Keratinocyte (primary cell): ENCODE measurements around the gene KCND2. TPM values are rescaled to one million over a fixed set of nuclear protein-coding genes. Genes with fewer than 3 reads are reported as not detected.

Experiments used
- DNase-seq: peaks from one replicate; pipeline ENCODE4 v3.0.0-alpha.2; 2011; ENCODE audit warnings: low read depth, missing footprints, low spot score
- FAIRE-seq: peaks from 2 replicates; lab custom pipeline; 2011; peaks lifted over from hg19 to GRCh38; lab: Jason Lieb, UNC
- H2AFZ ChIP-seq: 2 replicates; pipeline ENCODE4 v1.6.0; 2012; ENCODE audit warnings: low read length, control low read depth, inconsistent platforms; ENCODE audit not compliant: control insufficient read depth
- H3K27ac ChIP-seq: 2 replicates; pipeline ENCODE4 v1.5.1; 2011; ENCODE audit warnings: low read length; ENCODE audit not compliant: control insufficient read depth, insufficient read depth
- H3K27me3 ChIP-seq: 3 replicates; pipeline ENCODE4 v1.6.0; 2011; ENCODE audit warnings: low read length; ENCODE audit not compliant: control insufficient read depth, insufficient read depth; ENCODE audit errors: extremely low read depth
- H3K36me3 ChIP-seq, 2 experiments: 2 replicates in 1 of 2; 3 replicates in 1 of 2; pipeline ENCODE4 v1.5.1; 2011; ENCODE audit warnings: low read length in 2 of 2, mild to moderate bottlenecking in 1 of 2; ENCODE audit not compliant: control insufficient read depth in 2 of 2, insufficient read depth in 2 of 2; ENCODE audit errors: extremely low read depth in 1 of 2
- H3K4me1 ChIP-seq: 3 replicates; pipeline ENCODE4 v1.5.1; 2011; ENCODE audit warnings: low read length; ENCODE audit not compliant: control insufficient read depth, insufficient read depth; ENCODE audit errors: extremely low read depth
- H3K4me2 ChIP-seq: 3 replicates; pipeline ENCODE4 v1.6.0; 2011; ENCODE audit warnings: low read depth, low read length; ENCODE audit not compliant: control insufficient read depth, insufficient read depth; ENCODE audit errors: extremely low read depth
- H3K4me3 ChIP-seq, 3 experiments: fragments of 200-600 bp in 1 of 3; sonication (generic) in 1 of 3; 2 replicates in 2 of 3; 3 replicates in 1 of 3; pipeline ENCODE4 v1.5.1; 2011 to 2016; ENCODE audit warnings: low read length in 3 of 3, mild to moderate bottlenecking in 3 of 3, control low read depth in 2 of 3, inconsistent platforms in 1 of 3, low read depth in 1 of 3, mixed read lengths in 1 of 3, mixed run types in 1 of 3, moderate library complexity in 1 of 3; ENCODE audit not compliant: control insufficient read depth in 2 of 3, insufficient read depth in 2 of 3; ENCODE audit errors: extremely low read depth in 1 of 3
- H3K79me2 ChIP-seq: 2 replicates; pipeline ENCODE4 v1.6.0; 2012; ENCODE audit warnings: low read length; ENCODE audit not compliant: control insufficient read depth, insufficient read depth
- H3K9ac ChIP-seq: 3 replicates; pipeline ENCODE4 v1.6.0; 2011; ENCODE audit warnings: low read length; ENCODE audit not compliant: control insufficient read depth, insufficient read depth; ENCODE audit errors: extremely low read depth
- H3K9me1 ChIP-seq: 3 replicates; pipeline ENCODE4 v1.6.0; 2011; ENCODE audit warnings: low read length; ENCODE audit not compliant: control insufficient read depth, insufficient read depth; ENCODE audit errors: extremely low read depth
- H3K9me3 ChIP-seq: 2 replicates; pipeline ENCODE4 v1.5.1; 2012; ENCODE audit warnings: low read depth, low read length; ENCODE audit not compliant: control insufficient read depth
- H4K20me1 ChIP-seq: 3 replicates; pipeline ENCODE4 v1.6.0; 2011; ENCODE audit warnings: low read length; ENCODE audit not compliant: control insufficient read depth, insufficient read depth; ENCODE audit errors: extremely low read depth
- EZH2 ChIP-seq: IDR thresholded peaks from one replicate; pipeline ENCODE4 v1.6.1; 2012; ENCODE audit warnings: inconsistent platforms, mild to moderate bottlenecking, low read length, moderate library complexity
- dilution Hi-C: fragments of 300-500 bp; cut with MboI; formaldehyde crosslinking; loops from one replicate; pipeline ENCODE4 v1.7.0; 2020; ENCODE audit warnings: low sequenced_read_pairs; ENCODE audit not compliant: extremely low pct_ligation_motif_present
- polyA plus RNA-seq, 5 experiments: library from polyadenylated mRNA; depleted of rRNA in 3 of 5; stranded (reverse) in 3 of 5; stranded (forward) in 1 of 5; unstranded in 1 of 5; fragments of >200 nt; gene quantifications; 1 replicate in 1 of 5; 2 replicates in 3 of 5; 3 replicates in 1 of 5; pipeline versions ENCODE4 v1.2.1 to v1.2.3, GENCODE V29; 2011 to 2012; ENCODE audit warnings: missing spikeins in 2 of 5, low read depth in 1 of 5, low replicate concordance in 1 of 5
- TF ChIP-seq, protein P1 (sequence below), 3 experiments: IDR thresholded peaks in 1 of 3; conservative IDR thresholded peaks in 1 of 3; optimal IDR thresholded peaks in 1 of 3; 2 replicates in 2 of 3; 3 replicates in 1 of 3; pipeline versions ENCODE3 to v1.5.1; 2011; ENCODE audit warnings: low read length in 3 of 3, mild to moderate bottlenecking in 3 of 3, moderate library complexity in 2 of 3, control low read depth in 1 of 3, inconsistent platforms in 1 of 3; ENCODE audit not compliant: insufficient read depth in 2 of 3; ENCODE audit errors: extremely low read depth in 1 of 3

The KCND2 gene
- polyA plus RNA-seq, 1 donor (not counting 4 experiments of a cell fraction or from before 2014, with no cell fraction given): not detected

DNA sequence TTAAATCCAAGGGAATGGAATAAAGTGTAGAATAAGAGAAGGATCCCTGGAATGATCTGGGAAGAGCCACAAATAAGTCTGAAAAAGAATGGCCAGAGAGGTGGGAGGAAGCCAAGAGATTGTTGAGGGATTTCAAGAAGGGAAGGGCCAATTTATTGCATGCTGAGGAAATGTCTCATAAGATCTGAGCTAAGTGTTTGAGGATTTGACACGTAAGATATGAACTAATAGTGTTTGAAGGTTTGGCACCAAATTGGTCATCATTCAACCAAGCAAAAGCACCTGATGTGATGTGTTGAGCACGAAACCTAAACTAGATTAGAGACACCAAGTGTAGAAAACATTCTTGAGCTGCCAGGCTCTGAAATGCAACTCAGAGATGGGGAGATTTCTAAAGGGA, 487.1 kb downstream of the KCND2 start:
- H4K20me1 ChIP-seq: no peaks in the 10 kb centered on the region
- no peak overlapping the region for H3K9ac ChIP-seq
- H3K4me3 ChIP-seq: no peak overlapping the region
- no peaks in the 10 kb centered on the region for H3K27me3 ChIP-seq
- FAIRE-seq (no peak), DNase-seq (no peak)
- no peaks in the 10 kb centered on the region for H3K9me3 ChIP-seq
- no peak for TF ChIP-seq EZH2
- TF ChIP-seq, protein P1, sequence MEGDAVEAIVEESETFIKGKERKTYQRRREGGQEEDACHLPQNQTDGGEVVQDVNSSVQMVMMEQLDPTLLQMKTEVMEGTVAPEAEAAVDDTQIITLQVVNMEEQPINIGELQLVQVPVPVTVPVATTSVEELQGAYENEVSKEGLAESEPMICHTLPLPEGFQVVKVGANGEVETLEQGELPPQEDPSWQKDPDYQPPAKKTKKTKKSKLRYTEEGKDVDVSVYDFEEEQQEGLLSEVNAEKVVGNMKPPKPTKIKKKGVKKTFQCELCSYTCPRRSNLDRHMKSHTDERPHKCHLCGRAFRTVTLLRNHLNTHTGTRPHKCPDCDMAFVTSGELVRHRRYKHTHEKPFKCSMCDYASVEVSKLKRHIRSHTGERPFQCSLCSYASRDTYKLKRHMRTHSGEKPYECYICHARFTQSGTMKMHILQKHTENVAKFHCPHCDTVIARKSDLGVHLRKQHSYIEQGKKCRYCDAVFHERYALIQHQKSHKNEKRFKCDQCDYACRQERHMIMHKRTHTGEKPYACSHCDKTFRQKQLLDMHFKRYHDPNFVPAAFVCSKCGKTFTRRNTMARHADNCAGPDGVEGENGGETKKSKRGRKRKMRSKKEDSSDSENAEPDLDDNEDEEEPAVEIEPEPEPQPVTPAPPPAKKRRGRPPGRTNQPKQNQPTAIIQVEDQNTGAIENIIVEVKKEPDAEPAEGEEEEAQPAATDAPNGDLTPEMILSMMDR (optimal IDR thresholded peaks at IDR 0.05 in 1 of 3, IDR thresholded peaks at IDR 0.05 in 1 of 3, conservative IDR thresholded peaks at IDR 0.05 in 1 of 3; ENCODE audit: extremely low read depth in 1 of 3, insufficient read depth in 2 of 3, low read length in 3 of 3): no peak
- H3K27ac ChIP-seq: no peak overlapping the region
- H3K4me1 ChIP-seq: no peaks in the 10 kb centered on the region
- dilution Hi-C loops: no loop called here
- no peak overlapping the region for H2AFZ ChIP-seq
- H3K36me3 ChIP-seq: no peaks in the 10 kb centered on the region
- no peaks in the 10 kb centered on the region for H3K9me1 ChIP-seq
- H3K79me2 ChIP-seq: no peaks in the 10 kb centered on the region
- H3K4me2 ChIP-seq: no peak overlapping the region

DNA sequence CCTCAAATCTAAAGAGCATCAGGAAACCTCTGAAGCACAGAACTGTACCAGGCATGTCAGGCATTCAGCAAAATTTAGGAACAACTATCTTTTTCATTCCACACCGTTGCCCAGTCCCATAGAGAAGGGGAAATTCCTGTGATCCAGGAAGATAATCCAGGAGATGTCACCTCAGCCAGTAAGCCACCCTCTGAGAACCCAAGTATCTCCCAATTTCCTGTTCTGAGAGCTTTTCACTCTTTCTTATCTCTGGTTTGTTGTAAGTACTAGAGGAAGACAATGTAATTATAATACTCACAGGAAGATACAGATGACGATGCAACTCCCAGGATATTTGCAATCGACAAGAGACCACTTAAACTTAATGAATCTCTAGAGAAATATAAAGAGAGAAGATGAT, 487.9 kb downstream of the KCND2 start:
- H4K20me1 ChIP-seq: no peaks in the 10 kb centered on the region
- DNase-seq (no peak), FAIRE-seq (no peak)
- H3K4me3 ChIP-seq: no peak overlapping the region
- no peaks in the 10 kb centered on the region for H3K9me3 ChIP-seq
- no peaks in the 10 kb centered on the region for H3K27me3 ChIP-seq
- no peak overlapping the region for H2AFZ ChIP-seq
- no peaks in the 10 kb centered on the region for H3K9me1 ChIP-seq
- H3K36me3 ChIP-seq: no peaks in the 10 kb centered on the region
- TF ChIP-seq, protein P1 (optimal IDR thresholded peaks at IDR 0.05 in 1 of 3, IDR thresholded peaks at IDR 0.05 in 1 of 3, conservative IDR thresholded peaks at IDR 0.05 in 1 of 3; ENCODE audit: extremely low read depth in 1 of 3, insufficient read depth in 2 of 3, low read length in 3 of 3): no peak
- TF ChIP-seq EZH2: no peak
- no peak overlapping the region for H3K9ac ChIP-seq
- H3K27ac ChIP-seq: no peak overlapping the region
- no peaks in the 10 kb centered on the region for H3K79me2 ChIP-seq
- dilution Hi-C loops: no loop called here
- no peak overlapping the region for H3K4me2 ChIP-seq
- no peaks in the 10 kb centered on the region for H3K4me1 ChIP-seq
